ENCODE results near the gene CNTN4. TPM values are rescaled to one million over a fixed set of nuclear protein-coding genes. Genes with fewer than 3 reads are reported as not detected.
"Not testable (repeated sequence)": the region's sequence is repeated elsewhere in the genome, so short reads cannot be mapped to it uniquely, and the experiment has no call there.

Gene CNTN4
- polyA plus RNA-seq, 2 donors: 0.51 to 0.54 TPM

- Histone ChIP-seq H3K27ac (ENCODE audit: low read depth in 2 of 2, low read length in 1 of 2) (no peak overlapping the region), H3K27me3 (ENCODE audit: control insufficient read depth in 1 of 2, insufficient read depth in 2 of 2, low read length in 2 of 2) (no peaks in the 10 kb centered on the region), H3K36me3 (ENCODE audit: control insufficient read depth in 2 of 2, insufficient read depth in 2 of 2, low read length in 1 of 2) (no peaks in the 10 kb centered on the region), H3K4me1 (ENCODE audit: control insufficient read depth in 2 of 2, insufficient read depth in 2 of 2, low read length in 1 of 2) (no peaks in the 10 kb centered on the region), H3K9me3 (ENCODE audit: control insufficient read depth in 2 of 2, insufficient read depth in 1 of 2, low read depth in 1 of 2, low read length in 1 of 2) (no peaks in the 10 kb centered on the region), H3K4me3 (ENCODE audit: low read depth in 1 of 2, low read length in 2 of 2) (no peak overlapping the region)
- 92 to 93% methylated on average over 2 of the region's 2 CpGs for WGBS, 2 donors
Observed at GRCh38 chr3:2984831-2985220, 886.2 kb downstream of the CNTN4 start.

- WGBS, 2 donors: 88 to 90% methylated on average over 5 of the region's 5 CpGs
Observed at GRCh38 chr3:2985479-2985878, 886.8 kb downstream of the CNTN4 start.

GRCh38 chr3:2992534-2992933, 893.9 kb downstream of the CNTN4 start:
- Histone ChIP-seq H3K27ac (ENCODE audit: low read depth in 2 of 2, low read length in 1 of 2) (no peak overlapping the region), H3K27me3 (ENCODE audit: control insufficient read depth in 1 of 2, insufficient read depth in 2 of 2, low read length in 2 of 2) (no peaks in the 10 kb centered on the region), H3K4me1 (ENCODE audit: control insufficient read depth in 2 of 2, insufficient read depth in 2 of 2, low read length in 1 of 2) (no peaks in the 10 kb centered on the region), H3K4me3 (ENCODE audit: low read depth in 1 of 2, low read length in 2 of 2) (no peak overlapping the region), H3K36me3 (ENCODE audit: control insufficient read depth in 2 of 2, insufficient read depth in 2 of 2, low read length in 1 of 2) (no peaks in the 10 kb centered on the region), H3K9me3 (ENCODE audit: control insufficient read depth in 2 of 2, insufficient read depth in 1 of 2, low read depth in 1 of 2, low read length in 1 of 2) (no peaks in the 10 kb centered on the region)
- WGBS, 2 donors: 61 to 66% methylated on average over 2 of the region's 2 CpGs

More at GRCh38 chr3:2985479-2985878, 886.8 kb downstream of the CNTN4 start:
- no peaks in the 10 kb centered on the region for H3K4me1 ChIP-seq (ENCODE audit: control insufficient read depth in 2 of 2, insufficient read depth in 2 of 2, low read length in 1 of 2)
- no peaks in the 10 kb centered on the region for H3K9me3 ChIP-seq (ENCODE audit: control insufficient read depth in 2 of 2, insufficient read depth in 1 of 2, low read depth in 1 of 2, low read length in 1 of 2)
- H3K27ac ChIP-seq (ENCODE audit: low read depth in 2 of 2, low read length in 1 of 2): no peak overlapping the region
- H3K36me3 ChIP-seq (ENCODE audit: control insufficient read depth in 2 of 2, insufficient read depth in 2 of 2, low read length in 1 of 2): no peaks in the 10 kb centered on the region
- H3K27me3 ChIP-seq (ENCODE audit: control insufficient read depth in 1 of 2, insufficient read depth in 2 of 2, low read length in 2 of 2): no peaks in the 10 kb centered on the region
- H3K4me3 ChIP-seq (ENCODE audit: low read depth in 1 of 2, low read length in 2 of 2): no peak overlapping the region

DNA sequence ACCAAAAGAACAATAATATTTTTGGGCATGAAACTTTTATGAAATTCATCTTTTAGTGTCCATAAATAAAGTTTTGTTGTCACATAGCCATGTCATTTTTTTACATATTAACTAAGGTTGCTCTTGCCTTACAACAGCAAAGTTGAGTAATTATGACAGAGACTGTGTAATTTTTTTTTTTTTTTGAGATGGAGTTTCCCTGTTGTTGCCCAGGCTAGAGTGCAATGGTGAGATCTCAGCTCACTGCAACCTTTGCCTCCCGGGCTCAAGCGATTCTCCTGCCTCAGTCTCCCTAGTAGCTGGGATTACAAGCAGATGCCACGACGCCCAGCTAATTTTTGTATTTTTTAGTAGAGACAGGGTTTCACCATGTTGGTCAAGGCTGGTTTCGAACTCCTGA, 894.5 kb downstream of the CNTN4 start:
- not testable (repeated sequence) for H3K36me3 ChIP-seq (ENCODE audit: control insufficient read depth in 2 of 2, insufficient read depth in 2 of 2, low read length in 1 of 2); H3K27ac ChIP-seq (ENCODE audit: low read depth in 2 of 2, low read length in 1 of 2); H3K27me3 ChIP-seq (ENCODE audit: control insufficient read depth in 1 of 2, insufficient read depth in 2 of 2, low read length in 2 of 2); H3K4me3 ChIP-seq (ENCODE audit: low read depth in 1 of 2, low read length in 2 of 2); H3K4me1 ChIP-seq (ENCODE audit: control insufficient read depth in 2 of 2, insufficient read depth in 2 of 2, low read length in 1 of 2); H3K9me3 ChIP-seq (ENCODE audit: control insufficient read depth in 2 of 2, insufficient read depth in 1 of 2, low read depth in 1 of 2, low read length in 1 of 2)
- 89 to 92% methylated on average over 5 of the region's 5 CpGs for WGBS, 2 donors

DNA sequence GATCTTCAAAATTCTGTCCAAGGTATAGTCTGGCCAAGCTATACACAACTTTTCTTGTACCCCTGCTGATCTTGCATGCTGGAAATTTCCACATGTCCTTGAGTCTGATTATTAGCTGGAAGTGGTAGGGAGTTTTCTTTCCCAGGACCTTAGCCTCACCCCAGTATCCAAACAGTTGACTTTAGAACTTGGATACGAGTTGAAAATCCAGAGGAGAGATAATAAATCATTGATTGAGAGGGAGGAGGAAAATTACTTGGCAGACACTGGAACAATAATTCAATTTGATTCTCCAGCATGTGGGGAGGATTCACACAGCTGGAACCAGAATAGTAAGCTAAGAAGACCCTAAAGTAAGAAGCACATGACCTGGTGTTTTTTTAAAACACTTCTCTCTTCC, 895.1 kb downstream of the CNTN4 start:
- H3K9me3 ChIP-seq (ENCODE audit: control insufficient read depth in 2 of 2, insufficient read depth in 1 of 2, low read depth in 1 of 2, low read length in 1 of 2): no peaks in the 10 kb centered on the region
- H3K27me3 ChIP-seq (ENCODE audit: control insufficient read depth in 1 of 2, insufficient read depth in 2 of 2, low read length in 2 of 2): no peaks in the 10 kb centered on the region
- no peak overlapping the region for H3K27ac ChIP-seq (ENCODE audit: low read depth in 2 of 2, low read length in 1 of 2)
- H3K4me3 ChIP-seq (ENCODE audit: low read depth in 1 of 2, low read length in 2 of 2): no peak overlapping the region
- 9 to 12% methylated on average over 1 of the region's 1 CpG for WGBS, 2 donors
- H3K36me3 ChIP-seq (ENCODE audit: control insufficient read depth in 2 of 2, insufficient read depth in 2 of 2, low read length in 1 of 2): no peaks in the 10 kb centered on the region
- no peaks in the 10 kb centered on the region for H3K4me1 ChIP-seq (ENCODE audit: control insufficient read depth in 2 of 2, insufficient read depth in 2 of 2, low read length in 1 of 2)

DNA sequence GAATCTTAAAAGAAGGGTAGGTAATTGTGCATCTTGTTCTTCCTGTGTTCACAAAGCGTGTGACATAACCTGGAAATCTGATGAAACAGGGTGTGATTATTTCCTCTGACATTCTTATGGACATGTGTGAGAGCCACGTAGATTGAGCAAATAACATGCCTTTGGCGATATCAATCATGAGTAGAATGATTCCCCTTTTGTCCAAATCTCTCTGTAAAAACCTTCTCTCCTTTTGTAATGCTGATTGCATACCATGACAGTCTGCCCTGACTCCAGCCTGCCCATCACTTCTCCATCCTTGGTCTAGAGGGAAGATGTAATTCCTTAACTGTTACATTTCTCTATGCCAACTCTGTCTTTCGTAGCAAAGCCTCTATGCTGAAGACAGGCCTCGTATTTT, 896.5 kb downstream of the CNTN4 start:
- H3K9me3 ChIP-seq (ENCODE audit: control insufficient read depth in 2 of 2, insufficient read depth in 1 of 2, low read depth in 1 of 2, low read length in 1 of 2): no peaks in the 10 kb centered on the region
- no peaks in the 10 kb centered on the region for H3K36me3 ChIP-seq (ENCODE audit: control insufficient read depth in 2 of 2, insufficient read depth in 2 of 2, low read length in 1 of 2)
- no peaks in the 10 kb centered on the region for H3K4me1 ChIP-seq (ENCODE audit: control insufficient read depth in 2 of 2, insufficient read depth in 2 of 2, low read length in 1 of 2)
- H3K27ac ChIP-seq (ENCODE audit: low read depth in 2 of 2, low read length in 1 of 2): no peak overlapping the region
- 77 to 82% methylated on average over 5 of the region's 5 CpGs for WGBS, 2 donors
- H3K4me3 ChIP-seq (ENCODE audit: low read depth in 1 of 2, low read length in 2 of 2): no peak overlapping the region
- H3K27me3 ChIP-seq (ENCODE audit: control insufficient read depth in 1 of 2, insufficient read depth in 2 of 2, low read length in 2 of 2): no peaks in the 10 kb centered on the region

GRCh38 chr3:3005146-3005744, 906.6 kb downstream of the CNTN4 start:
- Histone ChIP-seq H3K27ac (ENCODE audit: low read depth in 2 of 2, low read length in 1 of 2) (no peak overlapping the region), H3K9me3 (ENCODE audit: control insufficient read depth in 2 of 2, insufficient read depth in 1 of 2, low read depth in 1 of 2, low read length in 1 of 2) (no peaks in the 10 kb centered on the region), H3K4me1 (ENCODE audit: control insufficient read depth in 2 of 2, insufficient read depth in 2 of 2, low read length in 1 of 2) (no peaks in the 10 kb centered on the region), H3K36me3 (ENCODE audit: control insufficient read depth in 2 of 2, insufficient read depth in 2 of 2, low read length in 1 of 2) (no peaks in the 10 kb centered on the region), H3K27me3 (ENCODE audit: control insufficient read depth in 1 of 2, insufficient read depth in 2 of 2, low read length in 2 of 2) (no peaks in the 10 kb centered on the region), H3K4me3 (ENCODE audit: low read depth in 1 of 2, low read length in 2 of 2) (no peak overlapping the region)
- 74 to 80% methylated on average over 7 of the region's 7 CpGs for WGBS, 2 donors

DNA sequence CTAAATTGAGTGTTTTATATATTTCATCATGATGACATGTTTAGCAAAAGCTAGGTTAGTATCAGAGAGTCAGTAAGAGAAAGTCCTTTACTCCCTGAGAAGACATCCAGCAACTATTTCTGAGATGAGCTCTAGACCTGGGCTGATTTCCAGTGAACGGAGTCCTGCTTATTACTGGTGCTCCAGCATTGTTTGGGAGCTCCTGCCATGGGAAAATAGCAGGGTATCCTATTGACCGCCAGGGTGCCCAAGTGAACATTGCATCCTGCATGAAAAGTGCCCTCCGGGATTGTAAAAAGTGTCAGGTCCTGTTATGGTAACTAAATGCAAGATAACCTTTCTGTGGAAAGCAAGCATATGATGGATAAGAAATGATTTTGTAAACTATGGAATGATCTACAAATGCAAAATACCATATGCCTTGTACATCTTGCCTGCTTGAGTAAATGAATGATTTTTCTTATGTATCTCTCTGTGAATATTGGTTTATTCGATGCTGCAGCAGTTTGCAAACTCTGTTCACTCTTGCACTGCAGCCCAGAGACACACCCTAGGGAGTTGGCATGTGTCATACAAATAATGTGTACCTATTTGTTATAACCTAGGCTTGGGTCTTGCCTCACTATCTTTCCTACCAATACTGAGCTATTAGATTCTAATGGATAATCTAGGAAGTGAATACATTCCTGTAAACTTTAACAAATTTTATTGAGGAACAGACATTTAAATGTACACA, 914.8 kb downstream of the CNTN4 start:
- Histone ChIP-seq H3K27ac (ENCODE audit: low read depth in 2 of 2, low read length in 1 of 2) (no peak overlapping the region), H3K36me3 (ENCODE audit: control insufficient read depth in 2 of 2, insufficient read depth in 2 of 2, low read length in 1 of 2) (no peaks in the 10 kb centered on the region), H3K4me1 (ENCODE audit: control insufficient read depth in 2 of 2, insufficient read depth in 2 of 2, low read length in 1 of 2) (no peaks in the 10 kb centered on the region), H3K27me3 (ENCODE audit: control insufficient read depth in 1 of 2, insufficient read depth in 2 of 2, low read length in 2 of 2) (no peaks in the 10 kb centered on the region), H3K9me3 (ENCODE audit: control insufficient read depth in 2 of 2, insufficient read depth in 1 of 2, low read depth in 1 of 2, low read length in 1 of 2) (no peaks in the 10 kb centered on the region), H3K4me3 (ENCODE audit: low read depth in 1 of 2, low read length in 2 of 2) (no peak overlapping the region)
- 68 to 70% methylated on average over 4 of the region's 4 CpGs for WGBS, 2 donors

- H3K9me3 ChIP-seq (ENCODE audit: control insufficient read depth in 2 of 2, insufficient read depth in 1 of 2, low read depth in 1 of 2, low read length in 1 of 2): no peaks in the 10 kb centered on the region
- H3K36me3 ChIP-seq (ENCODE audit: control insufficient read depth in 2 of 2, insufficient read depth in 2 of 2, low read length in 1 of 2): no peaks in the 10 kb centered on the region
- no peak overlapping the region for H3K4me3 ChIP-seq (ENCODE audit: low read depth in 1 of 2, low read length in 2 of 2)
- 27% methylated on average over 5 of the region's 5 CpGs for WGBS, 2 donors
- H3K27me3 ChIP-seq (ENCODE audit: control insufficient read depth in 1 of 2, insufficient read depth in 2 of 2, low read length in 2 of 2): no peaks in the 10 kb centered on the region
- H3K4me1 ChIP-seq (ENCODE audit: control insufficient read depth in 2 of 2, insufficient read depth in 2 of 2, low read length in 1 of 2): no peaks in the 10 kb centered on the region
- no peak overlapping the region for H3K27ac ChIP-seq (ENCODE audit: low read depth in 2 of 2, low read length in 1 of 2)
Observed at GRCh38 chr3:3015185-3016089, 916.8 kb downstream of the CNTN4 start.
